ENCODE data around the gene FAT1. TPM values are rescaled to one million over a fixed set of nuclear protein-coding genes. Genes with fewer than 3 reads are reported as not detected.

Gene FAT1
- total RNA-seq, 1 experiment from 2014 or later, result 78.0 TPM

- peak; percentile 7 for DNase-seq (ENCODE audit: low read depth, low spot score)
- in situ Hi-C loops (cut with HindIII; ENCODE audit: low pct_unique_long_range_greater_than_20kb, low sequenced_read_pairs), result no loop called here
Observed at GRCh38 chr4:186650401-186651180, 73.1 kb downstream of the FAT1 start.

DNA sequence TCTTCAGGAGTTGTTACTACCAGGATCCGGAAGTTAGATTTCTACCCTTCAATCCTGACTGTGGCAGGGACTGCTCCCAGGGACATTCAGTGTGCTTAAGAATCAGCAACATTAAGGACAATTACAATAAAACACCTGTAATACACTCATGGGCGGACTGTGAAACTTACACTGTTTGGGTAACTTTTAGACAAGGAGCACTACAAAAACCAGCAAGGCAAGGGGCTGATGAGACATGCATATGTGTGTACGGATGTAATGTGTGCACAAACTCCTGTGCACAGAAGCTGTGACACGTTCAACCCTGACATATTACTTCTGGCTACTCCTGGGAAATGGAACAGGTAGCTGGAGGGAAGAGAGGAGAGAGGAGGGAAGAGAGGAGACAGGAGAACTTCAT, 75.8 kb downstream of the FAT1 start:
- in situ Hi-C loops (cut with HindIII; ENCODE audit: low pct_unique_long_range_greater_than_20kb, low sequenced_read_pairs), result no loop called here
- DNase-seq (ENCODE audit: low read depth, low spot score), result no peak

DNA sequence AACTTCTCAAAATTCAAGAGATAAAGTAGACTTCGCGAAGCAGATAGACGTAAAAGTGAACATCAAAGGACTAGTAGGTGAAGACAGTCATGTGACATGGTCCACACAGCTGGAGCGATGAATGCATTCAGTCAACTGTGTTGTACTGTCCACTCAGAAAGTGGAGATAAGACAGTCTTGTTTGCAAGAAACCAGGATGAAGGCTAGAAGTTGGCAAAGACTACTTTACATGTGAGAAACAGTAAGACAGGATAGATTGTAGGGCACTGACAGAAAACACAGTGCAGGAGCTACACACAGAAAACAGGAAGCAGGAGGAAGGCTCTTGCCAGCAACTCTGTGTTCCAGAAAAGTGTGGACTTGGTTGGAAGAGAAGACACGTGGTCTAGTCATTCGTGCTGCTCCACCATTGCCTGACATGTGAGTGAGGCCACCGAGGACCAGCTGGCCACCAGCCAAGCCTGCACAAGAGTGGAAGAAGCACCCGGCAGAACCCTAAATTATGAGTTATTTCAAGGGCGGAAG, 78.9 kb downstream of the FAT1 start:
- peak; percentile 8 for DNase-seq (ENCODE audit: low read depth, low spot score)
- in situ Hi-C loops (cut with HindIII; ENCODE audit: low pct_unique_long_range_greater_than_20kb, low sequenced_read_pairs), result no loop called here

DNA sequence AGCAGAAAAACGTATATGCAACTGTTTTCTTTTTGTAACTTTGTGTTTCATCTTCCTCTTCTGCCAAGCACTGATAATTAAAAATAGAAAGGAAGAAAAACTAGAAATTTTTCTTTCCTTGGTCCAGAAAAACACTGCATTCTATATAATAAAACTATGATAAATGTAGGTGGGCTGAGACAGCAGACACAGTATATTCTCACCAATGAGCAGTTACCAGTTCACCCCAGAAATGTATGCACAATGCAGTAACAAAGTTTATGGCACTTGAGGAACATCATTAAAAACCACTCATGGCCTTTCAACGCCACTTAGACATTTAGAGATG, 79.4 kb downstream of the FAT1 start:
- in situ Hi-C loops (cut with HindIII; ENCODE audit: low pct_unique_long_range_greater_than_20kb, low sequenced_read_pairs), result no loop called here

GRCh38 chr4:186643501-186644310, 80.0 kb downstream of the FAT1 start:
- in situ Hi-C loops (cut with HindIII; ENCODE audit: low pct_unique_long_range_greater_than_20kb, low sequenced_read_pairs), result no loop called here
- no peak for DNase-seq (ENCODE audit: low read depth, low spot score)

More for the DNA sequence above, 79.4 kb downstream of the FAT1 start:
- DNase-seq (ENCODE audit: low read depth, low spot score), result no peak

DNA sequence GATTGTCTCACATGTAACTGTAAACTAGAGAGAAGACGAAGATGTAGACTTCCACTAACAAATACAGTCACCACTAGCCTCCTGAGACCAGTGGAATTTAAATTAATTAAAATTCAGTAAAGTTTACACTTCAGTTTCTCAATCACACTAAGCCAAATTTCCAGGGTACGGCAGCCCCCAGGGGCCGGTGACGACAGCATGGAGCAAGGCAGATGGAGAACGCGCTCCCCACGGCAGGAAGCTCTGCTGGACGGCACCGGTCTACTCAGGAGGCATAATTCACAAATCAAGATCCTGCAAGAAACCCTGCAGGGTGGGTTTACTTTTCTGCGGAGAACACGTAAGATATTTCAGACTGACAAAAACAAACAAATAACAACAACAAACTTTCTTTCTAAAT, 80.7 kb downstream of the FAT1 start:
- in situ Hi-C loops (cut with HindIII; ENCODE audit: low pct_unique_long_range_greater_than_20kb, low sequenced_read_pairs), result no loop called here
- DNase-seq (ENCODE audit: low read depth, low spot score), result no peak

DNA sequence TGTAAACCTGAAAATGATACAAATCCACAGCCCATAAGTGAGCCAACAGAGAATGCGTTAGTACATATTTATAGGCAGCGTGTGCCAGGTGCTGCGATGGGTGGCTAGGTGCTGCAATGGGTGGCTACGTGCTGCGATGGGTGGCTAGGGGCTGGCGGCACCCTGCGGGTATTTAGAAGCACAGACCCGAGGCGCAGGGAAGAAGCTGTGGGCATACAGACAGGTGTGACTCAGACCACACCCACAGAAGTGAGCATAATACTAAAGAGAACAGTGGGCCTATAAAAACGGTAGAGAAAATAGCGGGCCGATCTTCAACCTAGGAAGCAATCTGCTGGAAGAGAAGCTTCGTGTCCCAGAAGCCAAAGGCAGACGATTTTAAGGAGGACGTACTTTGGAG, 81.1 kb downstream of the FAT1 start:
- in situ Hi-C loops (cut with HindIII; ENCODE audit: low pct_unique_long_range_greater_than_20kb, low sequenced_read_pairs), result no loop called here
- DNase-seq (ENCODE audit: low read depth, low spot score), result no peak

- no peak for DNase-seq (ENCODE audit: low read depth, low spot score)
- in situ Hi-C loops (cut with HindIII; ENCODE audit: low pct_unique_long_range_greater_than_20kb, low sequenced_read_pairs), result no loop called here
Observed at GRCh38 chr4:186634591-186635128, 89.0 kb downstream of the FAT1 start.

DNA sequence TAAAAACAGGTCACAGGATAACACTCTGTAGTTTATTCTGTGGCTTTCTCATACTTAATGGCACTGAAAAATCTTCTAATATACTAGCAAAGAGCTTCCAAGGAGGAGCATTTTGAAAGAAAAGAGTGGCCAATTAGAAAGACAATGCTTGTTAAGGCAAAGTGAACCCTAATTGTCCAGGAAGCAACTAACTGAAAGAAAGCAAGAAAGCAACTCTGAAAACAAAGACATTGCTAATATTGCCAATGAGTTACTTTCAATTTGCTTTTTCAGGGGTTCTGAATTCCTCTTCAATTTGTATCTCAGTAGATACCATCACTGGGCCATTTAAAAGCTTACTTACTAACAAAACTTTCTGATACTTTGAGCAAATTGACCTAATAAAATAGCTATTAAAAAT, 89.8 kb downstream of the FAT1 start:
- no peak for DNase-seq (ENCODE audit: low read depth, low spot score)
- in situ Hi-C loops (cut with HindIII; ENCODE audit: low pct_unique_long_range_greater_than_20kb, low sequenced_read_pairs), result no loop called here

DNA sequence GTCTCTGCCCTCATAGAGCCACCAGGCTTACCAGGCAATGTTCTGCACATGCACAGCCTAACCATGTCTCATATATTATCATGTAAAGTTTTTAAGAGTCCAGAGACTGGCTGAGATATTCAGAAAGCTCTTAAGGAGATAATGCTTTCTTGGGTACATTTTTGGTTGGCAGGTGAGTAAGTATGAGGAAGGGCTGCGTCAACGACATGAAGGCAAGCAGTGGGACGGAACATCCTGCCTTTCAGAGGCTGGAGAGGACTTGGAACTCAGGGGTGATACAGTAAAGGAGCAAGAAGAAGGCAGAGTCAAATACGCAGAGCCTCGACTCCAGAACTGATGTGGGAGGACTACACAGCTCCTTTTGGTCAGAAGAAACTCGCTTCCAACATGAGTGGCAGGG, 93.5 kb downstream of the FAT1 start:
- no peak for DNase-seq (ENCODE audit: low read depth, low spot score)
- in situ Hi-C loops (cut with HindIII; ENCODE audit: low pct_unique_long_range_greater_than_20kb, low sequenced_read_pairs), result no loop called here

DNA sequence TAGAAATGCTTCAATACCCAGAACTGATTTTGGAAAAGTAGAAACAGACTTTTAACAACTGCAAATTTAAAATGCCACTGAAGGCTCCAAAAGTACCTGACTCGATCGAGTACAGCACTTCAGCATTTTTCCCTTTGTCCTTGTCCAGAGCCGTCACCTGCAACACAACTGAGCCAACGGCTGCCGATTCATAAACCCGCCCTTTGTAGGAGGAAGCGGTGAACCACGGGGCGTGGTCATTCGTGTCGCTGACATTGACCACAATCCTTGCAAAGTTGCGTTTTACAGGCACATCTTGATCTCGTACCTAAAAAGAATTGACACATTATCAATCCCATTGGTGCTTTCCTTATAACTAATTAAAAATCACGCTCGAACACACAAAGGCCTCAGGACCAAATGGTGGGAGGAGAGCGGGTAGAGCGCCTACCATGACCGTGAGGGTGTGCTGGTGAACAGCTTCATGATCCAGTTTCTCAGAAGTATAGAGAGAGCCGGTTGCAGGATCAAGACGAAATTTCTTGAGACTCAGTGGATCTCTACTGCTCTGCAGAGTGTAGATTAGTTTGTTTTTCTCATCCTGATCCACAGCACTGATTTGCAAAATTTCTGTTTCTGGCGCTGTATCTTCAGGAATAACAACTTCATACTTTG, 95.5 kb downstream of the FAT1 start:
- in situ Hi-C loops (cut with HindIII; ENCODE audit: low pct_unique_long_range_greater_than_20kb, low sequenced_read_pairs), result no loop called here
- no peak for DNase-seq (ENCODE audit: low read depth, low spot score)

GRCh38 chr4:186627226-186627865, 96.3 kb downstream of the FAT1 start:
- no peak for DNase-seq (ENCODE audit: low read depth, low spot score)
- in situ Hi-C loops (cut with HindIII; ENCODE audit: low pct_unique_long_range_greater_than_20kb, low sequenced_read_pairs), result no loop called here

DNA sequence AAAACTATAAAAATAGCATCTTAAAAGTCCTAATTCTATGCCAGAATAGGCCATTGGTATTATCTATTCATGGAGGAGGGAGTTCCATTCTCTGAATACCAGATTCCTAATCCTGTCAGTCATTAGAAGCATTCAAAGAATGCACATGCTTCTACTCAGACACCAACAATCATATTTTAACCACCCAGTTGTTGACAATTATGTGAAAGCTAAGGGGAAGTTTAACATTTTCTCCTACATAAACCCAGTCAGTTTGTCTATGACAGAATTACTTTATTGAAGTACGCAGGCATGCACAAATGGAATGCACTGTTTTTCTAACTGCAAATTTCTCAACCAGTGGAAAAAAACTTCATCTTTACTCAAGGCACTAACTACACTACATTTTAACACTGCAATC, 98.7 kb downstream of the FAT1 start:
- DNase-seq (ENCODE audit: low read depth, low spot score), result no peak
- in situ Hi-C loops (cut with HindIII; ENCODE audit: low pct_unique_long_range_greater_than_20kb, low sequenced_read_pairs), result no loop called here

DNA sequence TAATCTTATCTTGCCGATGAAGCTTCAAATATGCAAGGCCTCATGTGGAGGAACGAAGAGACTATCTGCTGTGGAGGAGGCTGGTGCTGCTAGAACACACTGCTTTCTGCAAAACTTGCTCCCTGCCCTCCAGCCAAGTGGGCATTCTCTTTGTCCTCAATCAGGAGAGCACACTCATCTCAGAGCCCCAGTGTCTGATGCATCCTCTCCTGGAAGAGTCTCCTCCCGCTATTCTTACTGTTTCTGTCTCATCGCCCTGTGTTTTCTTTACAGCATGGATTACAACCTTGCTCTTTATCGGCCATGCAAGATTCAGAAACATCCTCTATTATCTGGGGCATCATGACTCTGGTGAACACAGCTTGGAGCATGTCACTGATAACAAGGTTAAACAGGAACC, 100.1 kb downstream of the FAT1 start:
- in situ Hi-C loops (cut with HindIII; ENCODE audit: low pct_unique_long_range_greater_than_20kb, low sequenced_read_pairs), result no loop called here
- DNase-seq (ENCODE audit: low read depth, low spot score), result no peak

GRCh38 chr4:186622788-186623464, 100.7 kb downstream of the FAT1 start:
- no peak for DNase-seq (ENCODE audit: low read depth, low spot score)
- in situ Hi-C loops (cut with HindIII; ENCODE audit: low pct_unique_long_range_greater_than_20kb, low sequenced_read_pairs), result no loop called here

- in situ Hi-C loops (cut with HindIII; ENCODE audit: low pct_unique_long_range_greater_than_20kb, low sequenced_read_pairs), result no loop called here
- no peak for DNase-seq (ENCODE audit: low read depth, low spot score)
Observed at GRCh38 chr4:186621959-186622553, 101.6 kb downstream of the FAT1 start.

DNA sequence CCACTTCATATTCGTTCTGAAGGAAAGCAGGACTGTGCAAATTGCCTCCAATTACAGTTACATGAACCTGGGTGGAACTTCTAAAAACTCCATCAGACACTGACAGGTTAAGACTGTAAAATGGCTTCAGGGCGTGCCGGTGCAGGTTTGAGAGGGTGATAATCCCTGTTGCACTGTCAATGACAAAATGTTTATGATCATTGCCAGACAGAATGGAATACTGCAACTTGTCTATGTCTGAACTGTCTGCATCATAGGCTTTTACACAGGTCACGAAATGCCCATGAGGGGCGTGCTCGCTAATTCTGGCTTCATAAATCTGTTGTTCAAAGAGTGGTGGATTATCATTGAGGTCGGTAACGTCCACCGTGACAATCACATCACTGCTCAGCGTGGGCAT, 104.6 kb downstream of the FAT1 start:
- no peak for DNase-seq (ENCODE audit: low read depth, low spot score)
- in situ Hi-C loops (cut with HindIII; ENCODE audit: low pct_unique_long_range_greater_than_20kb, low sequenced_read_pairs), result no loop called here
